ENCODE measurements around the gene ASCL5. TPM values are rescaled to one million over a fixed set of nuclear protein-coding genes. Genes with fewer than 3 reads are reported as not detected.

The ASCL5 gene
- total RNA-seq, 1 donor from 2014 or later: not detected

DNA sequence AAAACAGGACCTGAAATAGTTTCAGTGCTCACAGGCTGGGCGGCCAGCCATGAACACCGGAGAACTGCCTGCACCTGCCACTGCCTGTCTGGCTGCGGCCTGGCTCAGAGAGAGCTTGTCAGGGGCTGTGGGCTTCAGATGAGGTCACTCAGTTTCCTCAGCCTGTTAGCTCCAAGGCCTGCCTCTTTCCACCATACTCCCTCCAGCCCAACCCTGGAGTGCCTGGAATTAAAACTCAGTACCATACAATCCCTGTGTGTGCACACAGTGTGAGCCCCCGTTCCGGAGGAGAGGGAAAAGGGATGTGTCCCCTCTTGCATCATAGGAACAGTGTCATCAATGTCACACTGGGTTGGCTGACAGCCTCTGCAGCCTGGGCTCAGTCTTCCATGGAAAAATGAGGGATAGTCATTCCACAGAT is 30.9 kb downstream of the ASCL5 start:
- Histone ChIP-seq H3K4me3 (no peak overlapping the region), H3K36me3 (no peaks in the 10 kb centered on the region), H3K27me3 (ENCODE audit: low read depth) (no peaks in the 10 kb centered on the region), H3K4me1 (no peaks in the 10 kb centered on the region), H3K9me3 (no peaks in the 10 kb centered on the region), H3K27ac (no peak overlapping the region)
- DNase-seq (no peak), ATAC-seq (no peak)
- TF ChIP-seq CTCF (IDR thresholded peaks at IDR 0.05): no peak
- intact Hi-C loops (cut with DNase I): no loop called here

GRCh38 chr1:201095581-201095980 is 31.4 kb downstream of the ASCL5 start:
- no peak overlapping the region for H3K4me3 ChIP-seq
- TF ChIP-seq CTCF (IDR thresholded peaks at IDR 0.05): no peak
- no peaks in the 10 kb centered on the region for H3K9me3 ChIP-seq
- no peaks in the 10 kb centered on the region for H3K36me3 ChIP-seq
- no peak overlapping the region for H3K27ac ChIP-seq
- H3K27me3 ChIP-seq (ENCODE audit: low read depth): no peaks in the 10 kb centered on the region
- ATAC-seq: no peak
- H3K4me1 ChIP-seq: no peaks in the 10 kb centered on the region
- intact Hi-C loops (cut with DNase I): no loop called here
- DNase-seq: no peak

DNA sequence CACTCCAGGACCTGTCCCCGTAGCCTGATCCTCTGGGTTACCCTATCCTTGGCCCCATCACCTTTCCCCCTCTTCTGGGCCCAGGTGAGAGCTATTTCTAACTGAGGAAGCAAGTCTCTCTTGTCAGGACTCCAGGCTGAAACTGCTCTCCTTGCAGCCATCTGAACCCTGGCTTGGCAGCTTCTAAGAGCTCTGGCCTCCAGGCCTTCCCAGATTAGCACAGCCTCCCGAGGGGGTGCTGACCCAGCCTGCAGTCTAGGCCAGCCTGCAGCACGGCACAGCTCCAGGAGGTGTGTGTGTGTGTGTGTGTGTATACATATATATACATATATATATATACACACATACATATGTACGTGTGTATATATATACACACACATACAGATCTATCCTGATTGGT is 32.2 kb downstream of the ASCL5 start:
- intact Hi-C loops (cut with DNase I): no loop called here
- no peak for DNase-seq
- no peak for ATAC-seq

DNA sequence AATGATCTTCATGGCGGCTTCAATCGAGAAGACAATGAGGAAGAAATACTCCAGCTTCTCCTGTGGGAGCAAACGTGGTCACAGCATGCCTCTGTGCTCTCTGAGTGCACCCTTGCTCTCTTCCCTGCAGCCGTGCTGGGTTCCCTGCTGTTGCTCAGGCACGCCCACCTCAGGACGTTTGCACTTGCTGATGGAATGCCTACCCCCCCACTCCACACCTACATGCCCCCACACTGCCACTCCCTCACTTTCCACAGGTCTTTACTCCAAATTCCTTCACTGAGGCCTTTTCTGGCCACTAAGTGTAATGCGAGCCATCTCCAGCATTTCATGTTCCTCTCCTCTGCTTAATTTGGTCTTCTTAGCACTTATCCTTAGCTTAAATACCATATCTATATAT is 33.0 kb downstream of the ASCL5 start:
- Histone ChIP-seq H3K9me3 (no peaks in the 10 kb centered on the region), H3K27me3 (ENCODE audit: low read depth) (no peaks in the 10 kb centered on the region), H3K4me3 (no peak overlapping the region), H3K4me1 (no peaks in the 10 kb centered on the region), H3K36me3 (no peaks in the 10 kb centered on the region), H3K27ac (no peak overlapping the region)
- DNase-seq (no peak), ATAC-seq (no peak)
- no peak for TF ChIP-seq CTCF (IDR thresholded peaks at IDR 0.05)
- intact Hi-C loops (cut with DNase I): no loop called here

More for the DNA sequence above, 32.2 kb downstream of the ASCL5 start:
- no peak for TF ChIP-seq CTCF (IDR thresholded peaks at IDR 0.05)
- H3K27me3 ChIP-seq (ENCODE audit: low read depth): no peaks in the 10 kb centered on the region
- no peak overlapping the region for H3K4me3 ChIP-seq
- H3K4me1 ChIP-seq: no peaks in the 10 kb centered on the region
- H3K27ac ChIP-seq: no peak overlapping the region
- H3K9me3 ChIP-seq: no peaks in the 10 kb centered on the region
- H3K36me3 ChIP-seq: no peaks in the 10 kb centered on the region

- H3K9me3 ChIP-seq: no peaks in the 10 kb centered on the region
- no peak for DNase-seq
- TF ChIP-seq CTCF (IDR thresholded peaks at IDR 0.05): no peak
- ATAC-seq: no peak
- no peak overlapping the region for H3K4me3 ChIP-seq
- no peaks in the 10 kb centered on the region for H3K36me3 ChIP-seq
- H3K27me3 ChIP-seq (ENCODE audit: low read depth): no peaks in the 10 kb centered on the region
- H3K4me1 ChIP-seq: no peaks in the 10 kb centered on the region
- no peak overlapping the region for H3K27ac ChIP-seq
- intact Hi-C loops (cut with DNase I): no loop called here
Observed at GRCh38 chr1:201093561-201093960, 33.4 kb downstream of the ASCL5 start.

DNA sequence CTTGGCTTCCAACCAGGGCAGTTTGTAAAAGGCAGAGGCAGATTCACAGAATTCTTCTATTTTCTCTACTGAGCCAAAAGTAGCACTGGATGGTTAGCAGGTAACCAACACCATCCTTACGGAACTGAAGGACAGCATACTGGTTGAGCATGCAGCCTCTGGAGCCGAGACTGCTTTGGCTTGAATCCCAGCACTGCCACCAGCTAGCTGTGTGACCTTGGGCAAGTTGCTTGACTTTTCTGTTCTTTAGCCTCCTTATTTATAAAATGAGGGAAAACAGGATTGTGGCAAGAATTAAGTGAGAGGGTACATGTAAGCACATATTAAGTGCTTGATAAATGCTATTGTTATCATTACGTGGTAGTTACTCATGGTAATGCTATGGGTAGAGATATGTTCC is 34.2 kb downstream of the ASCL5 start:
- DNase-seq (no peak), ATAC-seq (no peak)
- Histone ChIP-seq H3K36me3 (no peaks in the 10 kb centered on the region), H3K4me3 (no peak overlapping the region), H3K27ac (no peak overlapping the region), H3K9me3 (no peaks in the 10 kb centered on the region), H3K4me1 (no peaks in the 10 kb centered on the region), H3K27me3 (ENCODE audit: low read depth) (no peaks in the 10 kb centered on the region)
- intact Hi-C loops (cut with DNase I): no loop called here
- TF ChIP-seq CTCF (IDR thresholded peaks at IDR 0.05): no peak
